ENCODE data around the gene IL2RG. TPM values are rescaled to one million over a fixed set of nuclear protein-coding genes. Genes with fewer than 3 reads are reported as not detected.

Gene IL2RG
- polyA plus RNA-seq, 1 donor (not counting 4 experiments of a cell fraction or from before 2014, with no cell fraction given): 0.12 TPM

- no peak for TF ChIP-seq EZH2 (IDR thresholded peaks at IDR 0.05; ENCODE audit: low read length)
- TF ChIP-seq, protein P1, sequence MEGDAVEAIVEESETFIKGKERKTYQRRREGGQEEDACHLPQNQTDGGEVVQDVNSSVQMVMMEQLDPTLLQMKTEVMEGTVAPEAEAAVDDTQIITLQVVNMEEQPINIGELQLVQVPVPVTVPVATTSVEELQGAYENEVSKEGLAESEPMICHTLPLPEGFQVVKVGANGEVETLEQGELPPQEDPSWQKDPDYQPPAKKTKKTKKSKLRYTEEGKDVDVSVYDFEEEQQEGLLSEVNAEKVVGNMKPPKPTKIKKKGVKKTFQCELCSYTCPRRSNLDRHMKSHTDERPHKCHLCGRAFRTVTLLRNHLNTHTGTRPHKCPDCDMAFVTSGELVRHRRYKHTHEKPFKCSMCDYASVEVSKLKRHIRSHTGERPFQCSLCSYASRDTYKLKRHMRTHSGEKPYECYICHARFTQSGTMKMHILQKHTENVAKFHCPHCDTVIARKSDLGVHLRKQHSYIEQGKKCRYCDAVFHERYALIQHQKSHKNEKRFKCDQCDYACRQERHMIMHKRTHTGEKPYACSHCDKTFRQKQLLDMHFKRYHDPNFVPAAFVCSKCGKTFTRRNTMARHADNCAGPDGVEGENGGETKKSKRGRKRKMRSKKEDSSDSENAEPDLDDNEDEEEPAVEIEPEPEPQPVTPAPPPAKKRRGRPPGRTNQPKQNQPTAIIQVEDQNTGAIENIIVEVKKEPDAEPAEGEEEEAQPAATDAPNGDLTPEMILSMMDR (optimal IDR thresholded peaks at IDR 0.05 in 1 of 3, IDR thresholded peaks at IDR 0.05 in 1 of 3, conservative IDR thresholded peaks at IDR 0.05 in 1 of 3; ENCODE audit: extremely low read depth in 1 of 3, insufficient read depth in 2 of 3, low read length in 3 of 3): no peak
- no peak for FAIRE-seq
- Histone ChIP-seq H3K4me2 (ENCODE audit: control insufficient read depth, extremely low read depth, insufficient read depth, low read depth, low read length) (no peak overlapping the region), H3K4me1 (ENCODE audit: control insufficient read depth, extremely low read depth, insufficient read depth, low read length) (no peaks in the 10 kb centered on the region), H3K9me3 (ENCODE audit: control insufficient read depth, low read depth, low read length) (no peaks in the 10 kb centered on the region), H3K9ac (ENCODE audit: control insufficient read depth, extremely low read depth, insufficient read depth, low read length) (no peak overlapping the region), H3K36me3 (ENCODE audit: control insufficient read depth in 2 of 2, extremely low read depth in 1 of 2, insufficient read depth in 2 of 2, low read length in 2 of 2) (peaks cover 3 to 4% of the 10 kb centered on the region in 2 experiments), H4K20me1 (ENCODE audit: control insufficient read depth, extremely low read depth, insufficient read depth, low read length) (no peaks in the 10 kb centered on the region), H3K79me2 (ENCODE audit: control insufficient read depth, insufficient read depth, low read length) (peaks cover 3% of the 10 kb centered on the region), H2AFZ (ENCODE audit: control insufficient read depth, low read length) (no peak overlapping the region), H3K4me3 (ENCODE audit: control insufficient read depth in 2 of 3, extremely low read depth in 1 of 3, insufficient read depth in 2 of 3, low read depth in 1 of 3, low read length in 3 of 3) (no peak overlapping the region), H3K27ac (ENCODE audit: control insufficient read depth, insufficient read depth, low read length) (no peak overlapping the region), H3K27me3 (ENCODE audit: control insufficient read depth, extremely low read depth, insufficient read depth, low read length) (no peaks in the 10 kb centered on the region), H3K9me1 (ENCODE audit: control insufficient read depth, extremely low read depth, insufficient read depth, low read length) (no peaks in the 10 kb centered on the region)
- dilution Hi-C loops (cut with MboI; ENCODE audit: extremely low pct_ligation_motif_present, low sequenced_read_pairs): no loop called here
- DNase-seq (ENCODE audit: low read depth, low spot score): no peak
Measured at GRCh38 chrX:71057848-71058530, 53.4 kb downstream of the IL2RG start.

Small RNAs within 50 kb of the gene (small RNA-seq; reads per million reads assigned to genes)
- gene CXorf65 (ENCODE audit: insufficient read length in 3 of 3, low read depth in 3 of 3, low replicate concordance in 1 of 3): 0 reads per million in 3 experiments

Other genes starting within 250 kb of the IL2RG start
- gene TEX11, start 202.9 kb downstream of the IL2RG start, polyA plus RNA-seq: not detected in 3 replicates
- gene SLC7A3, start 180.5 kb downstream of the IL2RG start, polyA plus RNA-seq: not detected in 3 replicates
- 78.8 to 94.0 TPM (median 83.7 TPM) in 3 replicates for gene SNX12, start 43.2 kb downstream of the IL2RG start, polyA plus RNA-seq
- gene FOXO4, start 15.7 kb downstream of the IL2RG start, polyA plus RNA-seq: 1.5 to 3.2 TPM (median 1.6 TPM) in 3 replicates
- gene CXorf65, start 4.8 kb downstream of the IL2RG start, polyA plus RNA-seq: not detected in 3 replicates
- 4.2 to 7.1 TPM (median 4.5 TPM) in 3 replicates for gene MED12, start 7.0 kb upstream of the IL2RG start, polyA plus RNA-seq
- gene NLGN3, start 33.3 kb upstream of the IL2RG start, polyA plus RNA-seq: 0.05 to 0.08 TPM (median 0.07 TPM) in 3 replicates
- not detected in 3 replicates for gene GJB1, start 111.6 kb upstream of the IL2RG start, polyA plus RNA-seq
- 7.3 to 11.6 TPM (median 7.7 TPM) in 3 replicates for gene ZMYM3, start 142.6 kb upstream of the IL2RG start, polyA plus RNA-seq
- gene NONO, start 172.1 kb upstream of the IL2RG start, polyA plus RNA-seq: 229 to 352 TPM (median 245 TPM) in 3 replicates
- gene ITGB1BP2, start 190.2 kb upstream of the IL2RG start, polyA plus RNA-seq: 0.42 to 1.0 TPM (median 0.44 TPM) in 3 replicates

Measured in keratinocyte (primary cell).